ENCODE measurements around the gene BRSK2. TPM values are rescaled to one million over a fixed set of nuclear protein-coding genes. Genes with fewer than 3 reads are reported as not detected.

Gene BRSK2
- total and polyA plus RNA-seq, 2 donors (not counting 1 experiment from before 2014, with no cell fraction given) = 0.11 to 0.33 TPM

- DNase-seq (ENCODE audit: low read depth in 2 of 2) = no peak
- no peaks in the 10 kb centered on the region for H3K27me3 ChIP-seq (ENCODE audit: control insufficient read depth, insufficient read depth, low read length)
- H3K4me2 ChIP-seq (ENCODE audit: extremely low read depth, insufficient read depth, low read length) = no peak overlapping the region
- no peak overlapping the region for H2AFZ ChIP-seq (ENCODE audit: low read length)
- TF ChIP-seq CTCF (conservative IDR thresholded peaks at IDR 0.05 in 1 of 2, IDR thresholded peaks at IDR 0.05 in 1 of 2; ENCODE audit: low read depth in 1 of 2, low read length in 2 of 2) (no peak), EZH2 (IDR thresholded peaks at IDR 0.05; ENCODE audit: low read length, missing control alignments) (no peak)
- H4K20me1 ChIP-seq (ENCODE audit: control insufficient read depth, extremely low read depth, insufficient read depth, low read length) = no peaks in the 10 kb centered on the region
- H3K27ac ChIP-seq (ENCODE audit: insufficient read depth, low read length) = no peak overlapping the region
- H3K4me1 ChIP-seq (ENCODE audit: control insufficient read depth, extremely low read depth, insufficient read depth, low read length) = no peaks in the 10 kb centered on the region
- no peak overlapping the region for H3K9ac ChIP-seq (ENCODE audit: insufficient read depth, low read length)
- H3K36me3 ChIP-seq (ENCODE audit: control insufficient read depth, insufficient read depth, low read length) = no peaks in the 10 kb centered on the region
- H3K4me3 ChIP-seq (replicated peaks in 1 of 4; ENCODE audit: control extremely low read depth in 1 of 4, insufficient read depth in 1 of 4, low read depth in 3 of 4, low read length in 4 of 4) = no peak overlapping the region
- no peaks in the 10 kb centered on the region for H3K9me3 ChIP-seq (ENCODE audit: control insufficient read depth, insufficient read depth, low read depth, low read length)
- H3K79me2 ChIP-seq (ENCODE audit: control insufficient read depth, insufficient read depth, low read length) = no peaks in the 10 kb centered on the region
Observed at GRCh38 chr11:1479678-1480118, 90.0 kb downstream of the BRSK2 start.

GRCh38 chr11:1480191-1480554, 90.4 kb downstream of the BRSK2 start:
- Histone ChIP-seq H3K9ac (ENCODE audit: insufficient read depth, low read length) (no peak overlapping the region), H3K27me3 (ENCODE audit: control insufficient read depth, insufficient read depth, low read length) (no peaks in the 10 kb centered on the region), H4K20me1 (ENCODE audit: control insufficient read depth, extremely low read depth, insufficient read depth, low read length) (no peaks in the 10 kb centered on the region), H3K9me3 (ENCODE audit: control insufficient read depth, insufficient read depth, low read depth, low read length) (no peaks in the 10 kb centered on the region), H3K4me2 (ENCODE audit: extremely low read depth, insufficient read depth, low read length) (no peak overlapping the region), H3K27ac (ENCODE audit: insufficient read depth, low read length) (no peak overlapping the region), H3K36me3 (ENCODE audit: control insufficient read depth, insufficient read depth, low read length) (no peaks in the 10 kb centered on the region), H3K79me2 (ENCODE audit: control insufficient read depth, insufficient read depth, low read length) (no peaks in the 10 kb centered on the region), H3K4me1 (ENCODE audit: control insufficient read depth, extremely low read depth, insufficient read depth, low read length) (no peaks in the 10 kb centered on the region), H3K4me3 (replicated peaks in 1 of 4; ENCODE audit: control extremely low read depth in 1 of 4, insufficient read depth in 1 of 4, low read depth in 3 of 4, low read length in 4 of 4) (no peak overlapping the region), H2AFZ (ENCODE audit: low read length) (no peak overlapping the region)
- no peak for DNase-seq (ENCODE audit: low read depth in 2 of 2)
- no peak for TF ChIP-seq EZH2 (IDR thresholded peaks at IDR 0.05; ENCODE audit: low read length, missing control alignments)
- TF ChIP-seq CTCF (conservative IDR thresholded peaks at IDR 0.05 in 1 of 2, IDR thresholded peaks at IDR 0.05 in 1 of 2; ENCODE audit: low read depth in 1 of 2, low read length in 2 of 2) = no peak

GRCh38 chr11:1480555-1481482, 91.1 kb downstream of the BRSK2 start:
- Histone ChIP-seq H3K9ac (ENCODE audit: insufficient read depth, low read length) (no peak overlapping the region), H3K4me1 (ENCODE audit: control insufficient read depth, extremely low read depth, insufficient read depth, low read length) (no peaks in the 10 kb centered on the region), H3K4me2 (ENCODE audit: extremely low read depth, insufficient read depth, low read length) (no peak overlapping the region), H3K27ac (ENCODE audit: insufficient read depth, low read length) (no peak overlapping the region), H3K36me3 (ENCODE audit: control insufficient read depth, insufficient read depth, low read length) (no peaks in the 10 kb centered on the region), H4K20me1 (ENCODE audit: control insufficient read depth, extremely low read depth, insufficient read depth, low read length) (no peaks in the 10 kb centered on the region), H3K9me3 (ENCODE audit: control insufficient read depth, insufficient read depth, low read depth, low read length) (no peaks in the 10 kb centered on the region), H3K27me3 (ENCODE audit: control insufficient read depth, insufficient read depth, low read length) (no peaks in the 10 kb centered on the region), H2AFZ (ENCODE audit: low read length) (no peak overlapping the region), H3K4me3 (replicated peaks in 1 of 4; ENCODE audit: control extremely low read depth in 1 of 4, insufficient read depth in 1 of 4, low read depth in 3 of 4, low read length in 4 of 4) (no peak overlapping the region), H3K79me2 (ENCODE audit: control insufficient read depth, insufficient read depth, low read length) (no peaks in the 10 kb centered on the region)
- DNase-seq (ENCODE audit: low read depth in 2 of 2) = no peak
- no peak for TF ChIP-seq CTCF (conservative IDR thresholded peaks at IDR 0.05 in 1 of 2, IDR thresholded peaks at IDR 0.05 in 1 of 2; ENCODE audit: low read depth in 1 of 2, low read length in 2 of 2)
- no peak for TF ChIP-seq EZH2 (IDR thresholded peaks at IDR 0.05; ENCODE audit: low read length, missing control alignments)
